Activated T-cell treated with anti-CD3 and anti-CD28 coated beads for 4 hours (primary cell): ENCODE results near the gene SND1.
A peak's percentile ranks its signal among the peaks of the same experiment; 100 is the strongest.

Experiments
- DNase-seq: peaks from one replicate; pipeline ENCODE4 v3.0.0-alpha.2; 2020

Gene SND1

DNA sequence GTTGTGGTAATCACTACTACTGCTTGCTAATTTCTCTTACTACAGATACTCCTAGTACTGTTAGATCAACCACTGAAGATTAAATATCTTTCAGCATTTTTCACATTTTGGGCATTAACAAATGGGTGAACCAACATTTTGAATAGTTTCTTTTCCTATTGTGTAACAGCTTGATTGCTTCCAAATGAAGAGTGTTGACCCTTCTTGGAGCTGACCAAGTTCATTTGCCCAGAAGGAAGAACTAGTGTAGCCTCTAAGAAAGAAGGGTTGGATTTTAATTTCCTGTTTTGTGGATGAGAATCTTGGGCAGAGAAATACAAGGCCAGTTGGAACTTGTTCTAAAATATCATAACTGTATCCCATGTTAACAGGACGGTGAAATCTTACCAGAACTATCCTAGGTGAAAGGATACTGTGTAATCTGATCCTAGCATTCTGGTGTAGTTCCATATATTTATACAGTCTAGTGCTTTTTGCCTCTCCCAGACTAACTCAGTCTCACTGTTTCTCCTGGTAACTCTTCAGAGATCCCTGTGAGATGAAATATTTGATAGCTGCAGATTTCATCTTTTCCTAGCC, 37.3 kb downstream of the SND1 start:
- no peak for DNase-seq

DNA sequence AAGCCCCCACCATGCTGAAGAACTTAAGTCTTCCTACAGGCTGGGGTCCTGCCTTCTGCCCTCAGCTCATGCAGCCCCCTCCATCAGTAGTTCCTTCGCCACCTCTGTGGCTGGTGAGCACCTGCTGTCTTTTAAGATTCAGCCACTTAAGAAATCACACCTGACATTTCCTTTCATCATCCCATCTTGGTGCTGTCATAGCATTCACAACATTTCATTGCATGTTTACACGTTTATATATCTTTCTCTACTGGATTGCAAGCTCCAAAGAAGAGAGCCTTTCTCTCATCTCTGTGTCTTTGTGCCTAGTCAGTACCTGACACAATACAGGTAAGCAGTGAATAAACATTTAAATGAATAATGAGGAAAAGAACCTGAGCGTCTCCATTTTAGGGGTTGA, 38.3 kb downstream of the SND1 start:
- no peak for DNase-seq

DNA sequence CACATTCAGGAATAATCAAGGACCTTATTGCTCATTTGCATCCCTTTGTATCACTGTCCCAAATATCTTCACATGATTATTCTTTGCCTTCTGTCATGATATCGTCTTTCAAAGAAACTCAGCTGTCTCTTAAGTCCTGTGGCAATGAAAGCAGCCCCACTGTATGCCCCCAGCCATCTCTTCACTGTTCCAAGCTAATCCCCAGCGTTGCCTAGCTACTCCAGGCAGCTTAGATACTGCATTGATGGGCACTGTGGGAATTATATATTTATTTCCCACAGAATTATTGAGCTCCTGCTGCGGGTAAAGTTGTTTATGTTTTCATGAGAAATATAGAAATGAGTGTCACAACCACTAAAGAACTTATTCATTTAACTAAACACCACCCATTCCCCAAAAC, 38.8 kb downstream of the SND1 start:
- DNase-seq = no peak

DNA sequence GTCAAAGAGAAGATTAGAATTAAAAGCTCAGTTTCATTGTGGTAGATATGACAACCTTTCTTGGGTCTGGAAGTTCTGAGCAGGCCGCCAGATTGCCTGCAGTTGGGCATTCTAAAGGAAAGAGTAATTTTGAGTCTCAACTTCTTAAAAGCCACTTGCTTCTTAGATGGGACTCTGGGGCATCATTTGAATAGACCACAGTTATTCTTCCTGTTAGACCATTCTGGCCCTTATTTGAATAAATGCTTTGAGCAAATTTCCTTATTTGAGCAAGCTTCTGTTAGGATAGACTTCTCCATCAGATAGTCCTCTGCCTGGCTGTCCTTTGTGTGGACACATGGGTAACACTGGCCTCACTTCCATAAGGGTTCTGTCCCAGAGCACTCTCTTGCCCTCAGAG, 40.2 kb downstream of the SND1 start:
- DNase-seq = no peak

DNA sequence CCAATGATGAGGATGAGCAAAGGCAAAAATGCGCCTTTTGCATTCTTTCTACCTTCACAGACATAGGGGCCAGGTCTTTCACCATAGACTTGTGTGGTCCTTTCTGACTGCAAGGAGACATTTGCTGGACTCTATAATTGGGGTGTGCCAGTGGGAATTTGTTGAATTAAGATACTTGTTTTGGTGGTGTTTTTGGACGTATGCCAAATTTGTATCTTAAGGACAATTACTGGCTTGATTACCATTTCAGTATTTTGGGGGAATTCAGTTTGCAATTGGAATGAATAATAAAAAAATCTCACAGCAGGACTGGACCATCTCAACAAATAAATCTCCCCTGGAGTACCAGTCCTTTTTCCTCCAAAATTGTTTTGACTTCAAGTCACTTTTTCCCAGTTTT, 47.9 kb downstream of the SND1 start:
- no peak for DNase-seq

DNA sequence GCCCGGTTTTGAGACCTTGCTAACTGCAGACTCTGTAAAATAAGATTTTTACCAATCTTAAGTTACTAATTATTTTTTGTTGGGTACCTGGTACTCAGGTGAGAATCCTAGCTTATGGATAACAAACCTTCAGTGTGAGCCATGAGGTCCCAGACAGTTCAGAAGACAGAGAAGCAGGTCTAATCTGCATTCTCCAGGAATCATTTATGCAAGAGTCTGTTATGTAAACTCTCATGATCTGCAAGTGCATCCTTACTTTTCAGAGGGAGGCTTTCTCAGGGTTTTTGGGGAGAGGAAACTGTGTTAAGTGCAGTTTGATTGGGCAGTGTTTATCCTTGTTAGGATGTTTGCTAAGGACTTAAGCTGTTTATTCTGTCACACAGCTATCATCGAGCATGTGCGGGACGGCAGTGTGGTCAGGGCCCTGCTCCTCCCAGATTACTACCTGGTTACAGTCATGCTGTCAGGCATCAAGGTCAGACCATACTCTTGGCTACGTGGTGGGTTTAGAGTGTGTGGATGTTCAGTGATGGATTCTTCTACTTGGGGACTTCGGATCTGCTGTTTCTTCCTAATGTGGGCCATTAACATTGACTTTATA, 50.2 kb downstream of the SND1 start:
- no peak for DNase-seq

DNA sequence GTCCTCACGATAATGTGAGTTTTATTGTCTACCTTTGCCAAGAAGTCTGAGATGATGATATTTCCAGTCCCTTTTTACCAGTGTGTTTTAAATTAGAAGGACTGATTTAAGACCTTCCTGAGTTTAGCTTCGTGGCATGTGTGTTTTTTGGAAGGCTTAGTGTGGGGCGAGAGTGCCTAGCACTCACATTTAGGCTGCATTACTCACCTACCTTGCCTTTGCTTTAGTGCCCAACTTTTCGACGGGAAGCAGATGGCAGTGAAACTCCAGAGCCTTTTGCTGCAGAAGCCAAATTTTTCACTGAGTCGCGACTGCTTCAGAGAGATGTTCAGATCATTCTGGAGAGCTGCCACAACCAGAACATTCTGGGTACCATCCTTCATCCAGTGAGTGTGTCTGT, 50.9 kb downstream of the SND1 start:
- no peak for DNase-seq

DNA sequence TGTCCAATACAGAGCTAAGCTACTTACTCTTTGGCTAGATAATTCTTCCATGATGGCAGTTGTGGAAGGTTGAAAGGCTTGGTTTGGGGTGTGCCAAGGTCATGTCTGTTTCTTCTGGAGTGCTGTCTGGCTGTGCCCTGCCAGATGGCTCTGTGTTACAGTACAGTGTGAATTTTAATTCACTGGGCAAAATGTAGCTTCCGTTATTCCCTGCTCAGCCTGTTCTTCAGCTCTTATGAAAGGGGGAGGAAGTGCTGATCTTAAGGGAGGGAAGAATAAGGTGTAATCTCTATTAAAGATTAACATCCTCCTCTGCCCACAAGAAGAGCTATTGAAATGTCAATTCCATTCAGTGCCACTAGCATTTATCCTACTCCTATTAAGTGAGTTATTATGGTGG, 52.2 kb downstream of the SND1 start:
- DNase-seq = no peak

DNA sequence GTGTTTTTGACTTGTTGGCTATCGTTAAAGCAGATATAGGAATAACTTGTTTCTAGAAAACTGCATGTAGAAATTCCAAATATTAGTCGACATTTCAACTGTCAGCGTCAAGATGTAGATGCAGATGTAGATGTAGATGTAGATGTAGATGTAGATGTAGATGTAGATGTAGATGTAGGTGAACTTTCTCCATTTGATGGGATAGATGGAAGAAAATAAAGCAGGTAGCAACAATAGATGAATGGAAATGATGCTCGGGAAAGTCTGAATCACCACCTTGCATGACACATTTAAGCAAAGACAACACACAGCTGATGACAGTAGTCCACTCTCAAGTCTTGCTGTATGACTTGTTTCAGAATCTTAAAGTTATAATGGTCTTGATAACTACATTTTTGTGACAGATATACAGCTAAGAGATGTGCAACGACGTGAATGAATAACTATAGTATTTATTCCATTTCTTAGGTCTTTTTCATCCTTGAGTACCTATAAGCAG, 53.5 kb downstream of the SND1 start:
- no peak for DNase-seq

DNA sequence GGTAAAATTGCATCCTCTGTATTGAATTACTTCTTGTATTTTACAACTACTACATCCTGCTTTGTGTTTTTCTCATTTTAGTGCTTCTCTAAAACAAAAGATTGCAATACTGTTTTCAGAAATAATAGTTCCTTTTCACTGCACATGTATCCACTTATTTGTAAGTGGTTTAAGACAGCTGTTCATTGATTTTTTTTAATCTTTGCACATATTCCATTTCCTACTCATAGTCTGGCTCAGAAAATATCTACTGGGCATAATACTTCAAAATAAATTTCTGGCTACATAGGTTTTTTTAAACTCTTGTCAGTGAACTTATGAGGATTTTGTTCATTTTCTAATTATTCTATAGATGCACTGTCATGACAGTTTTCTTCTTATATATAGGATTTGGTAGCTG, 54.8 kb downstream of the SND1 start:
- DNase-seq = no peak

DNA sequence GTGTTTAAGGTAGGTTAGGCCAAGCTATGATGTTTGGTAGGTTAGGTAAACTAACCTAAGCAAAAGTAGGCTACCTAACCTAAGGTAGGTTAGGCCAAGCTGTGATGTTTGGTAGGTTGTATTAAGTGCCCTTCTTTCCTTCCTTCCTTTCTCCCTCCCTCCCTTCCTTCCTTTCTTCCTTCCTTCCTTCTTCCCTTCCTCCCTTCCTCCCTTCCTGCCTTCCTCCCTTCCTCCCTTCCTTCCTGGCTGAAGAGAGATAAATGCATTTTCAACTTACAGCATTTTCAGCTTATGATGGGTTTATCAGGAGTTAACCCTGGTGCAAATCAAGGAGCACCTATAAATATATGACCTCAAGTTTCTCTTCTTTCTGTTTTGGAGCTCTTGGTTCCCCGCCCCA, 56.2 kb downstream of the SND1 start:
- no peak for DNase-seq

DNA sequence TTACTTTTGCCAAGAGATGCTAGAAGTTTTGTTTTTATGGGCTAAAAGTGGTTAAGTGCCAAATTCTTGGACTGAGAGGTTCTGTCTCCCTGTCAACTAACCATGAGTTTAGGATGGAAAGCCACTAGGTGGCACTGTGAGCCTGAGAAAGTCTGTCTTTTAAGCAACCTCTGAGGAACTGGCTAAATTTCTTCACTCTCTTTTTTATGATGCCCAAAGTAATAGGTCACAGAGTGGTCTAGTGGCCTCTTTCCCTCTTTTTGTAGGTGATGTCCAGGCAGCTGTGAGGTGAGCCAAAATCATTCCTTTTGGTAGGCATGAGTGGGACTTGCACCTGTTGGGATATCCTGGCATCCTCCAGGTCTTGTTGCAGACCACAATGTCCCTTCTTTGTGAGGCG, 56.8 kb downstream of the SND1 start:
- peak; percentile 71 for DNase-seq

DNA sequence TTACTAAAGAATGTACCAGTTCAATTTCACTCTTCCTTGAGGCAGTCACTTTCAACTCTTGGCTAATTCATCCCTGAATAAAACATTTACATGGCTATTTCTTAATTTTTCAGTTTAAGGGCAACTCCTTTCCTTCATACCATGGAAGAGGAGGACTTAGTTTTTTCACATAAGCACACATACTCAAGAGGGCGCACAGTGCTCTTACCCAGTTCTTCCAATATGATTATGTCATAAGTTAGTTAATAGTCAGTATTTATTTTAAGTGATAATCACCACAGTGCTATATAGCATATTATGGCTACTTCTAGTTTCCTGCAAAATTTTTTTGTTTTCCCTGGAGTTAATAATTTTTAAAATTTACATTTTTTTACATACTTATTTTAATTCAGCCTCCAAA, 58.6 kb downstream of the SND1 start:
- no peak for DNase-seq

DNA sequence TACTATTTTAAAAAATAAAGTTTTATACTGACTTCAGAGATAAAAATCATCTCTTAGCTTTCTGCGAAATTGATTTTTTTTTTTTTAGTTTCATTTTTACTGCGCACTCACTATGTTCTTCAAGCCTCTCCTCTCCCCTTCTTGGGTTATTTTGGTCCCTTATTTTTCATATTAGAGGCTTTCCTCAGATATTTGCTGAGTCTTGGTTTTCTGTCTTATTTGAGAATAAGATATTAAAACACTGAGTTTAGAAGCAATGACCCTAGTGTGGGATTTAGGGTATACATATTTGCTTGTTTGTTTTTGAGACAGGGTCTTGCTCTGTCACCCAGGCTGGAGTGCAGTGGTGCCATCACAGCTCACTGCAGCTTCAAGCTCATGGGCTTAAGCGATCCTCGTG, 59.9 kb downstream of the SND1 start:
- DNase-seq = no peak

DNA sequence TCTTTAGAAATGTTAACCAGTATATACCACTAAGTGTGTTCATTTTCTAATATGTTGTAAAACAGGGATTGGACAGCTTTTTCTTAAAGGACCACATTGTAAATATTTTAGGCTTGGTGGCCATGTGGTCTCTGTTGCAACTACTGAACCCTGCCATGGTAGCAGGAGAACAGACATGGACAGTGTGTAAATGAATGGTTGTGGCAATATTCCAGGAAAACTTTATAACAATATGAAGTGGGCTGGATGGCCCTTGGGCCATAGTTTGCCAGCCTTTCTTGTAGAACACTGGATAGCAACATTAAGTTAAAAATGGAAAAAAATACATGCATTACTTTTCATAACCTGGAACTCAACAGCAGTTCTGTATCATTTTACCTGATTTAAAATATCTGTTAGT, 61.0 kb downstream of the SND1 start:
- DNase-seq = no peak

DNA sequence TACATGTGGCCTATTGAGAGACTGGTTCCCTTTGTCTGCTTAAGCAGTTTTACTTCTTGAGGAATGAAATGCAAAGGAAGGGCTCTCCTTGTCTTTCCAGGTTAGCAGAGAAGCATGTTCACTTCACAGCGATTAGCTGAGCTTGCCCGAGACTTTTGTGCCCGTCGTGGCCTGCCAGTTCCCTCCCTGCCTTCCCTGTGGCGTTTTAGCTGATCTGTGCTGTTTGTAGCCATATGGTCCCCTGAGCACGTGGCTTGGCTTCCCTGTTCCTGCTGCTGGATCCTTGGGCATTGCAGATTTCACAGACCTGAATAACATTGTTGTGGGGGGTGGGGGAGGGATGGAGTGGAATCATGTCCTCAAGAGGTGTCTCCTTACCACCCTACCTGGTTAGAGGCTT, 61.8 kb downstream of the SND1 start:
- DNase-seq = no peak

DNA sequence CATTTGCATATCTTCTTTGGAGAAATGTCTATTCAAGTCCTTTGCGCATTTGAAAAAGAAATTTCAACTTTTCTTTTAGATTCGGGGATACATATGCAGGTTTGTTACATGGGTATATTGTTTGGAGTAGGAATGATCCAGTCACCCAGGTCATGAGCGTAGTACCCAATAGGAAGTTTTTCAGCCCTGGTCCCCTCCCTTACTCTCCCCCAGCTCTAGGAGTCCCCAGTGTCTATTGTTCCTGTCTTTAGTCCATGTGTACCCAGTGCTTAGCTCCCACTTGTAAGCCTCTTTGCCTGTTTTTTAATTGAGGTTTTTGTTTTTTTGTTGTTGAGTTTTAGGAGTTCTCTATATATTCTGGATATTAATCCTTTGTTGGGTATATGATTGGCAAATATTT, 63.3 kb downstream of the SND1 start:
- no peak for DNase-seq

DNA sequence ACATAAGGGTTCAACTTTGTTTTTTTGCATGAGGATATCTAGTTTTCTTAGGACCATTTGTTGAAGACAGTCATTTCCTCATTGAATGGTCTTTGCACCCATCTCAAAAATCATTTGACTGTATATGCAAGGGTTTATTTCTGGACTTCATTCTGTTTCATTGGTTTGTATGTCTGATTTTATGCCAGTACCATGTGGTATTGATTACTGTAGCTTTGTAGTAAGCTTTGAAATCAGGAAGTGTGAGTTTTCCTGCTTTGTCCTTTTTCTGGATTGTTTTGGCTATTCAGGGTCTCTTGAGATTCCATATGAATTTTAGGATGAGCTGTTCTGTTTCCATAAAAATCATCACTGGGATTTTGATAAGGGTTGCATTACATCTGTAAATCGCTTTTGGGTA, 63.9 kb downstream of the SND1 start:
- DNase-seq = no peak

DNA sequence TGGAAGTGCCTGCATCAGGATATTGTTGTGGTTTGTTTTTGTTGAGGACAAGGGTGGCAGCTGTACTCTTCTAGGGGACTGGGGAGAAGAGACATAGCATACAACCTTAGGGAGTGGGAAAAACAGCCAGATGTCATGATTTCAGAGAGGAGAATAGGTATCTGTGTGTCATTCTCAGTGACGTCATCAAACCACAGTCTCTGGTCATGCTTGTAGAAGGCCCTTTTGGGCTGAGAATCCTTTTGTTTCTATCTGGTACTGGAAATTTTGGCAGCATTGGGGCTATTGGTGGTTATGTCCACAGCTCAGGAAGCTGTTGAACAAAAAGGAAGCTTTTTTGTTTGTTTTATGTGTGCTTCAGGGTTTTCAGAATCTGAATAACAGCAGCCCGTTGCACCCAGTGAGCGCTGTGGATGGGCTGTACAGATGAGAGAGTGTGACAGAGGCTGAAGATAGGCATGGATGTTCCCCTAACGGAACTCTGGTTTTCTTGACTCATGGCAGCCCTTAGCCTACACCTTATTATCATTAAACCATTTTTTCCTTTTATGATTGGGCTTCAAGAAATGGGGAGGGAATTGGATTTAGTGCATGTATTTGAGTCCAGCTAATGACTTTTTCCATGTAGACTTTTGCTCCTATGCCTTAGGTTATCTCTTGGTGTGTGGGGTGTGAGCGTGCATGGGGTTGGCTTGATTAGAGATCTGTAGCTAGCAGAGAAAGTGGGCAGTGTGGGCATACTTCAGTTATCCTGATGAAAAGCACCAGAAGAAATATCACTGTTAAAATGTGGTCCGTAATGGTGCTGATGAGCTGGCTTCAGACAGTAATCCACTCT, 65.7 kb downstream of the SND1 start:
- no peak for DNase-seq

DNA sequence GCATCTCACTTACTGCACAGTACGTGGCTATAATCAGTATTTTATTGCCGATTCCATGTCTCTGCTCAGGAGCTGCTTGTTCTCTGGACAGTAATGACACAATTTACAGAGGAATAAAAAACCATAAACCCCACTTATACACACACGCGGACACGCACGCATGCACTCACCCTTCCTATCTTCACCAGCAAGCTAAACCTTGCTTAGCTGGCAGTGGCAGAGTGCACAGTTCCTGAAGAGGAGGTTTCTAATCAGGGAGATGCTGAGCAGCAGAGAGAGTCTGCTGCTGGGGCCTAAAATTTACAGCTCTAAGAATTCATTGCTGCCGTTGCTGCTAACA, 66.3 kb downstream of the SND1 start:
- no peak for DNase-seq

DNA sequence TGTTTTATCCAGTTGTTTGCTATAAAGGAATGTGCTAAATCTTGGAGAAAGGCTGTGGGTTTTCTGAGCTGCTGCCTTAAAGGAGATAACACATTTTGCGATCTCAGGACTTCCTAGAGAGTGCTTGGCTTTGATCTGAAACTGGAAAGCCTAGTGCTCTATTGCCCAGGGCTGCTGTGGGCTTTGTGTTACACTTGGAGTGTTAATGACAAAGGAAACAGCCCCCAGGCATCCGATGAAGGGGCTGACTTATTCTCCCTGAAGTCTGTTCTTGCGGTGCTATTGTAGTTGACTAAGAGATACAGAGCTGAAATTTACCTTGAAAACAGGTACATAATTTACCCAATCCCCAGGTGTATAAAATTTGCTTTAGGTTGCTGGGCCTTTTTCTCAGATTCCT, 74.5 kb downstream of the SND1 start:
- DNase-seq = no peak

DNA sequence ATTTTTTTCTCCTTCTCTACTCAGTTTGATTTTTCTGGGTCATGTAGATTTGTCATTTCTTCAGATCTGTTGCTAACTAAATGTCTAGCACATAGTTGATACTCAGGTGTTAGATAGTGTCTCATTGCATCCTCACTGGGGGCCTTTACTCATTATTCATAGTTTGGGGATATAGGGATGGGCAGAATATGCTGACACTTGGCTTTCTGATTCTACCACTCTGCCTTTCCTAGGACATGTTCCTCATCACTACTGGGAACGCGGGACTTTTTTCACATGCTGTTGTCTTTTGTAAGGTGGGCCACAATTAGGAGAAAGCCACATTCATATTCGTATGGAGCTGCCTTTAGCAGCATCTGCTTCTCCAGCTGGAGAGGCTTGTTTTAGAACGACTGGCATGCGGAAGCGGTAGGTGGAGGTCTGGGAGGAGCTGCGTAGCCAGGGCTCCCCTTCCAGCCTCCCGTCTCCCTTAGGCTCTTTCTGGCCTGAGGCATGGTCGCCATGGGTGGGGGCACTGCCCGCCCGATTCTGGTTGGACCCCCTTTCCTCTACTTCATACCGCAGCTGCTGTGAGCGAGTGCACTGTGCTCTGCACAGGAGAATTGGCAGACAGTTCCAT, 78.8 kb downstream of the SND1 start:
- DNase-seq = no peak

DNA sequence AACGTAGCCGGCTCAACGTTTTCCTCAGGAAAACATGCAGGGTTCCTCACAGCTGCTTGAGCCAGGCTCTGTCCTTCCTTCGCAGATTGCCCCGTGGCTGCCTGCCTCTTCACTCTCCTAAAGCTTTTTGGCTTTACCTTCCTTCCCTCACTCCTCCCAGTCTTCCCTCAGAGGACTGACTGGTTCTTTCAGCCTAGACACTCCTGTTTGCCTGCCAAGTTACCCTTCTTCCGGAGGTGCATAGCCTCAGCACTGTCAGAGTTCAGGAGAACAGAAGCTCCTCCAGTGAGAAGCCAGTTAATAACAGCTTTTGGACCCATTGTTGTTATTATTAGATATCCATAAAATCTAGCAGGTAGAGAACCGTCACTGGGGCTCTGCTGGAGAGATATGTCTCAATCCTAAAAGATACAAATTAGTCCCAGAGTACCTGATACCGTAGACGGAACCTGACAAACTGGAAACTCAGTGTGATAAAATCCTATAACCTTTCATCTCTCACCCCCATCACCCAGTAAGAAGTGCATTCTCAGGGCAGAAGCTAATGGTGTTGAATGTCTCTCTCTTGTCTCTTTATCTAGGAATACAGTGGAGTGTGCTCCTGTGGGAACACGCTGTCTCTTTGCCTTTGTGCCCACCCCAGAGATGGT, 79.6 kb downstream of the SND1 start:
- no peak for DNase-seq

DNA sequence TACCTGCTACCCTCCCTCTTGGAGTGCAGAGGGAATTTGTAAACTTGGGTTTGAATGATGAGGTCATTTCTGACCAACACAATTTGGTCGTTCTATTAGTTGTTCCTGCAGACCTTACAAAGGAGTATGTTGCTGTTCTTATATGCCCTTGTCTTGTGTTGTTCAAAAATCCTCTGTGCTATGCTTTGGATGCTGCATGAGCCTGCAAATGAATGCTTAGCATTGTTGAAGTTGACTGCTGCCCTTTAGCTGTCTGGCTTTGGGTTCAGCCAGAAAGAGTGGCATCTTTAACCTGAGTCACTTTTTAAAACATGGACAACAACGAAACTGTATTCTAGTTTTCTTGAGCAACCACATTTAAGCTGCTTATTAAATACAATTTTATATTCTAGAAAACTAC, 80.3 kb downstream of the SND1 start:
- DNase-seq = no peak
